BLaER1 treated with 17β-estradiol and CSF1 and Interleukin-3, amounts not matched to agents 10 nM and 100 nM (cell line): ENCODE results near the gene IKZF3.

ENCODE experiments used
- H3K27ac ChIP-seq, 11 experiments: shearing (Covaris generic); formaldehyde crosslinking; 2 replicates each; pipeline ENCODE4 v1.8.1; 2022
- H3K27me3 ChIP-seq, 11 experiments: shearing (Covaris generic); formaldehyde crosslinking; 2 replicates each; pipeline ENCODE4 v1.8.1; 2022
- H3K36me3 ChIP-seq, 11 experiments: shearing (Covaris generic); formaldehyde crosslinking; 2 replicates each; pipeline ENCODE4 v1.8.1; 2022
- H3K4me1 ChIP-seq, 10 experiments: shearing (Covaris generic); formaldehyde crosslinking; 2 replicates each; pipeline ENCODE4 v1.8.1; 2022
- H3K4me2 ChIP-seq, 11 experiments: shearing (Covaris generic); formaldehyde crosslinking; 2 replicates each; pipeline ENCODE4 v1.8.1; 2022
- H3K4me3 ChIP-seq, 10 experiments: shearing (Covaris generic); formaldehyde crosslinking; 2 replicates each; pipeline ENCODE4 v1.8.1; 2022
- H3K9ac ChIP-seq, 11 experiments: shearing (Covaris generic); formaldehyde crosslinking; 2 replicates each; pipeline ENCODE4 v1.8.1; 2022
- H3K9me3 ChIP-seq, 11 experiments: shearing (Covaris generic); formaldehyde crosslinking; replicated peaks in 1 of 11; 2 replicates each; pipeline ENCODE4 v1.8.1; 2022
- H4K20me1 ChIP-seq, 11 experiments: shearing (Covaris generic); formaldehyde crosslinking; 2 replicates each; pipeline ENCODE4 v1.8.1; 2022
- Cebpa-rat ChIP-seq, 11 experiments: shearing (Covaris generic); IDR thresholded peaks; 2 replicates each; pipeline ENCODE4 v1.8.1; 2022

Gene IKZF3

GRCh38 chr17:39845052-39845846 lies 18.9 kb downstream of the IKZF3 start:
- Histone ChIP-seq H3K9ac (no peak overlapping the region), H3K4me3 (no peak overlapping the region), H3K27me3 (no peaks in the 10 kb centered on the region), H4K20me1 (no peaks in the 10 kb centered on the region), H3K27ac (no peak overlapping the region), H3K36me3 (no peaks in the 10 kb centered on the region), H3K4me1 (peaks cover 0 to 16% (median 12%) of the 10 kb centered on the region in 10 experiments; a peak in 16 of 20 replicates), H3K9me3 (no peaks in the 10 kb centered on the region; a peak in 1 of 22 replicates), H3K4me2 (no peak overlapping the region)
- no peak for TF ChIP-seq Cebpa-rat (IDR thresholded peaks at IDR 0.05)

- no peak for TF ChIP-seq Cebpa-rat (IDR thresholded peaks at IDR 0.05)
- Histone ChIP-seq H3K9ac (no peak overlapping the region), H3K36me3 (no peaks in the 10 kb centered on the region), H4K20me1 (no peaks in the 10 kb centered on the region), H3K4me3 (no peak overlapping the region), H3K9me3 (peaks cover 28 to 39% (median 34%) of the 10 kb centered on the region in 11 experiments), H3K4me2 (no peak overlapping the region), H3K4me1 (no peaks in the 10 kb centered on the region), H3K27me3 (no peaks in the 10 kb centered on the region), H3K27ac (no peak overlapping the region)
Observed at GRCh38 chr17:39841134-39841683, 22.9 kb downstream of the IKZF3 start.

GRCh38 chr17:39838784-39839183 lies 25.3 kb downstream of the IKZF3 start:
- Histone ChIP-seq H4K20me1 (no peaks in the 10 kb centered on the region), H3K36me3 (no peaks in the 10 kb centered on the region), H3K9me3 (peaks cover 42 to 63% (median 56%) of the 10 kb centered on the region in 11 experiments), H3K27ac (no peak overlapping the region), H3K9ac (no peak overlapping the region), H3K4me2 (no peak overlapping the region), H3K27me3 (no peaks in the 10 kb centered on the region), H3K4me1 (no peaks in the 10 kb centered on the region), H3K4me3 (no peak overlapping the region)
- no peak for TF ChIP-seq Cebpa-rat (IDR thresholded peaks at IDR 0.05)

- H3K9ac ChIP-seq = no peak overlapping the region
Observed at GRCh38 chr17:39838057-39838456, 26.1 kb downstream of the IKZF3 start.

GRCh38 chr17:39836117-39836516 lies 28.0 kb downstream of the IKZF3 start:
- Histone ChIP-seq H3K9me3 (peaks cover 42 to 63% (median 56%) of the 10 kb centered on the region in 11 experiments), H4K20me1 (no peaks in the 10 kb centered on the region), H3K4me2 (no peak overlapping the region), H3K27ac (no peak overlapping the region), H3K36me3 (no peaks in the 10 kb centered on the region), H3K4me3 (no peak overlapping the region), H3K4me1 (no peaks in the 10 kb centered on the region), H3K9ac (no peak overlapping the region), H3K27me3 (no peaks in the 10 kb centered on the region)
- TF ChIP-seq Cebpa-rat (IDR thresholded peaks at IDR 0.05) = no peak

More at GRCh38 chr17:39838057-39838456, 26.1 kb downstream of the IKZF3 start:
- Histone ChIP-seq H3K36me3 (no peaks in the 10 kb centered on the region), H3K4me1 (no peaks in the 10 kb centered on the region), H3K27ac (no peak overlapping the region), H3K4me3 (no peak overlapping the region), H3K9me3 (peaks cover 42 to 63% (median 56%) of the 10 kb centered on the region in 11 experiments), H3K27me3 (no peaks in the 10 kb centered on the region), H3K4me2 (no peak overlapping the region), H4K20me1 (no peaks in the 10 kb centered on the region)
- TF ChIP-seq Cebpa-rat (IDR thresholded peaks at IDR 0.05) = no peak

- Histone ChIP-seq H4K20me1 (no peaks in the 10 kb centered on the region), H3K9ac (no peak overlapping the region), H3K4me1 (no peaks in the 10 kb centered on the region), H3K27me3 (no peaks in the 10 kb centered on the region), H3K4me2 (no peak overlapping the region), H3K36me3 (no peaks in the 10 kb centered on the region), H3K27ac (no peak overlapping the region), H3K4me3 (no peak overlapping the region), H3K9me3 (peaks cover 42 to 63% (median 56%) of the 10 kb centered on the region in 11 experiments)
- no peak for TF ChIP-seq Cebpa-rat (IDR thresholded peaks at IDR 0.05)
Observed at GRCh38 chr17:39835038-39835786, 28.9 kb downstream of the IKZF3 start.

- H3K9ac ChIP-seq = no peak overlapping the region
- no peaks in the 10 kb centered on the region for H3K27me3 ChIP-seq
- H3K4me3 ChIP-seq = no peak overlapping the region
- no peak overlapping the region for H3K4me2 ChIP-seq
- H3K27ac ChIP-seq = no peak overlapping the region
- no peaks in the 10 kb centered on the region for H3K4me1 ChIP-seq
- TF ChIP-seq Cebpa-rat (IDR thresholded peaks at IDR 0.05) = no peak
- peaks cover 39 to 52% (median 47%) of the 10 kb centered on the region in 11 experiments for H3K9me3 ChIP-seq
- no peaks in the 10 kb centered on the region for H3K36me3 ChIP-seq
- no peaks in the 10 kb centered on the region for H4K20me1 ChIP-seq
Observed at GRCh38 chr17:39834017-39834416, 30.1 kb downstream of the IKZF3 start.

- H3K36me3 ChIP-seq = no peaks in the 10 kb centered on the region
- H3K27me3 ChIP-seq = no peaks in the 10 kb centered on the region
- peaks cover 18 to 33% (median 28%) of the 10 kb centered on the region in 11 experiments; a peak in 21 of 22 replicates for H3K9me3 ChIP-seq
- no peak overlapping the region for H3K4me2 ChIP-seq
- no peak overlapping the region for H3K27ac ChIP-seq
- no peak for TF ChIP-seq Cebpa-rat (IDR thresholded peaks at IDR 0.05)
- no peak overlapping the region for H3K9ac ChIP-seq
- H3K4me3 ChIP-seq = no peak overlapping the region
- H3K4me1 ChIP-seq = peaks cover 0 to 11% (median 0%) of the 10 kb centered on the region in 10 experiments; a peak in 5 of 20 replicates
- no peaks in the 10 kb centered on the region for H4K20me1 ChIP-seq
Observed at GRCh38 chr17:39831588-39831987, 32.5 kb downstream of the IKZF3 start.

GRCh38 chr17:39828443-39828842 lies 35.7 kb downstream of the IKZF3 start:
- no peak overlapping the region for H3K27ac ChIP-seq
- peak overlapping the region in 2 of 11 experiments; percentile 4 to 38; a peak in 3 of 22 replicates for H3K4me2 ChIP-seq
- peaks cover 30 to 39% (median 36%) of the 10 kb centered on the region in 11 experiments for H3K9me3 ChIP-seq
- TF ChIP-seq Cebpa-rat (IDR thresholded peaks at IDR 0.05) = no peak
- peaks cover 0 to 11% (median 0%) of the 10 kb centered on the region in 10 experiments; a peak in 5 of 20 replicates for H3K4me1 ChIP-seq
- H3K36me3 ChIP-seq = no peaks in the 10 kb centered on the region
- no peaks in the 10 kb centered on the region for H3K27me3 ChIP-seq
- no peaks in the 10 kb centered on the region for H4K20me1 ChIP-seq
- H3K4me3 ChIP-seq = no peak overlapping the region
- H3K9ac ChIP-seq = no peak overlapping the region
